ENCODE results near the gene PRORP. TPM values are rescaled to one million over a fixed set of nuclear protein-coding genes. Genes with fewer than 3 reads are reported as not detected.

Gene PRORP
- polyA plus RNA-seq, 1 of the 3 experiments (the other 2 are of a cell fraction) = 17.9 TPM

- H4K20me1 ChIP-seq (ENCODE audit: insufficient read depth) = no peaks in the 10 kb centered on the region
- H3F3A ChIP-seq (replicated peaks; ENCODE audit: insufficient read depth) = peaks cover 11% of the 10 kb centered on the region
- no peaks in the 10 kb centered on the region for H3K9me2 ChIP-seq
- H3K4me2 ChIP-seq = 0 out of 2 replicates have a peak overlapping the region, but pooled peaks have one; percentile 3
- ChIA-PET CTCF (interaction anchor here (1.0 to 4.6 kb wide), 2 partner anchors 15 to 73 kb away, joined by 3 to 20 read pairs; no protein-coding TSS in a partner anchor), POLR2A (no interaction called here)
- peak overlapping the region; percentile 35 to 76 for H3K27ac ChIP-seq (ENCODE audit: low read depth in 2 of 2, low read length in 1 of 2)
- no peak overlapping the region for H2AFZ ChIP-seq (ENCODE audit: low read depth)
- TF ChIP-seq RCOR1 (IDR thresholded peaks at IDR 0.05; ENCODE audit: low read length) = no peak
- TF ChIP-seq, protein P1, sequence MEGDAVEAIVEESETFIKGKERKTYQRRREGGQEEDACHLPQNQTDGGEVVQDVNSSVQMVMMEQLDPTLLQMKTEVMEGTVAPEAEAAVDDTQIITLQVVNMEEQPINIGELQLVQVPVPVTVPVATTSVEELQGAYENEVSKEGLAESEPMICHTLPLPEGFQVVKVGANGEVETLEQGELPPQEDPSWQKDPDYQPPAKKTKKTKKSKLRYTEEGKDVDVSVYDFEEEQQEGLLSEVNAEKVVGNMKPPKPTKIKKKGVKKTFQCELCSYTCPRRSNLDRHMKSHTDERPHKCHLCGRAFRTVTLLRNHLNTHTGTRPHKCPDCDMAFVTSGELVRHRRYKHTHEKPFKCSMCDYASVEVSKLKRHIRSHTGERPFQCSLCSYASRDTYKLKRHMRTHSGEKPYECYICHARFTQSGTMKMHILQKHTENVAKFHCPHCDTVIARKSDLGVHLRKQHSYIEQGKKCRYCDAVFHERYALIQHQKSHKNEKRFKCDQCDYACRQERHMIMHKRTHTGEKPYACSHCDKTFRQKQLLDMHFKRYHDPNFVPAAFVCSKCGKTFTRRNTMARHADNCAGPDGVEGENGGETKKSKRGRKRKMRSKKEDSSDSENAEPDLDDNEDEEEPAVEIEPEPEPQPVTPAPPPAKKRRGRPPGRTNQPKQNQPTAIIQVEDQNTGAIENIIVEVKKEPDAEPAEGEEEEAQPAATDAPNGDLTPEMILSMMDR (IDR thresholded peaks at IDR 0.05) = no peak
- no peak for TF ChIP-seq FOSL2 (IDR thresholded peaks at IDR 0.05; ENCODE audit: borderline replicate concordance, low read depth)
- TF ChIP-seq NRF1 (IDR thresholded peaks at IDR 0.05; ENCODE audit: low read depth, low read length) = no peak
- TF ChIP-seq MXI1 (IDR thresholded peaks at IDR 0.05; ENCODE audit: low read depth, low read length) = no peak
- no peak for TF ChIP-seq RXRA (IDR thresholded peaks at IDR 0.05; ENCODE audit: borderline replicate concordance, low read depth)
- H3K4me1 ChIP-seq (ENCODE audit: control insufficient read depth in 1 of 2, insufficient read depth in 2 of 2, low read depth in 1 of 2, low read length in 1 of 2) = peaks cover 11 to 33% of the 10 kb centered on the region in 2 experiments
- H3K9me3 ChIP-seq = no peaks in the 10 kb centered on the region
- DNase-seq = peak; percentile 21
- H3K36me3 ChIP-seq (replicated peaks in 1 of 2; ENCODE audit: control insufficient read depth in 1 of 2, insufficient read depth in 2 of 2, low read length in 1 of 2) = peaks cover 3 to 14% of the 10 kb centered on the region in 2 experiments
- H3K79me2 ChIP-seq (ENCODE audit: insufficient read depth) = peaks cover 15% of the 10 kb centered on the region; the same call in 1 of the 2 replicates
- H3K9ac ChIP-seq = no peak overlapping the region
- H3K27me3 ChIP-seq (ENCODE audit: insufficient read depth) = no peaks in the 10 kb centered on the region
- WGBS (ENCODE audit: low lambda C conversion rate) = 26% methylated on average over 1 of the region's 1 CpG
- no peak overlapping the region for H3K4me3 ChIP-seq (ENCODE audit: low read depth in 2 of 2, low read length in 1 of 2)
These were observed 33.6 kb downstream of the PRORP start for GRCh38 chr14:35155962-35156361.

GRCh38 chr14:35158491-35158890 lies 36.1 kb downstream of the PRORP start:
- no peaks in the 10 kb centered on the region for H3K27me3 ChIP-seq (ENCODE audit: insufficient read depth)
- no peak overlapping the region for H3K4me3 ChIP-seq (ENCODE audit: low read depth in 2 of 2, low read length in 1 of 2)
- peaks cover 12% of the 10 kb centered on the region for H3F3A ChIP-seq (replicated peaks; ENCODE audit: insufficient read depth)
- peaks cover 23% of the 10 kb centered on the region; the same call in 1 of the 2 replicates for H3K79me2 ChIP-seq (ENCODE audit: insufficient read depth)
- H4K20me1 ChIP-seq (ENCODE audit: insufficient read depth) = no peaks in the 10 kb centered on the region
- no peak overlapping the region for H3K27ac ChIP-seq (ENCODE audit: low read depth in 2 of 2, low read length in 1 of 2)
- WGBS (ENCODE audit: low lambda C conversion rate) = 93% methylated on average over 2 of the region's 2 CpGs
- H3K4me2 ChIP-seq = no peak overlapping the region
- H3K9ac ChIP-seq = no peak overlapping the region
- H3K4me1 ChIP-seq (ENCODE audit: control insufficient read depth in 1 of 2, insufficient read depth in 2 of 2, low read depth in 1 of 2, low read length in 1 of 2) = peaks cover 11 to 46% of the 10 kb centered on the region in 2 experiments
- no peaks in the 10 kb centered on the region for H3K9me2 ChIP-seq
- no peak overlapping the region for H2AFZ ChIP-seq (ENCODE audit: low read depth)
- CTCF ChIA-PET = interaction anchor here (1.2 to 2.3 kb wide), 2 partner anchors 18 to 70 kb away, joined by 3 to 6 read pairs; no protein-coding TSS in a partner anchor
- H3K9me3 ChIP-seq = no peaks in the 10 kb centered on the region
- peaks cover 0 to 14% of the 10 kb centered on the region in 2 experiments for H3K36me3 ChIP-seq (replicated peaks in 1 of 2; ENCODE audit: control insufficient read depth in 1 of 2, insufficient read depth in 2 of 2, low read length in 1 of 2)
- POLR2A ChIA-PET = no interaction called here
- no peak for DNase-seq
- TF ChIP-seq JUND (IDR thresholded peaks at IDR 0.05) = no peak
- TF ChIP-seq CHD2 (IDR thresholded peaks at IDR 0.05; ENCODE audit: low read length, partially characterized antibody) = no peak
- TF ChIP-seq YY1 (IDR thresholded peaks at IDR 0.05; ENCODE audit: low read depth) = no peak
- TF ChIP-seq ZBTB33 (IDR thresholded peaks at IDR 0.05; ENCODE audit: borderline replicate concordance, low read depth) = no peak
- no peak for TF ChIP-seq SMC3 (IDR thresholded peaks at IDR 0.05; ENCODE audit: low read depth, low read length)
- TF ChIP-seq, protein P2, sequence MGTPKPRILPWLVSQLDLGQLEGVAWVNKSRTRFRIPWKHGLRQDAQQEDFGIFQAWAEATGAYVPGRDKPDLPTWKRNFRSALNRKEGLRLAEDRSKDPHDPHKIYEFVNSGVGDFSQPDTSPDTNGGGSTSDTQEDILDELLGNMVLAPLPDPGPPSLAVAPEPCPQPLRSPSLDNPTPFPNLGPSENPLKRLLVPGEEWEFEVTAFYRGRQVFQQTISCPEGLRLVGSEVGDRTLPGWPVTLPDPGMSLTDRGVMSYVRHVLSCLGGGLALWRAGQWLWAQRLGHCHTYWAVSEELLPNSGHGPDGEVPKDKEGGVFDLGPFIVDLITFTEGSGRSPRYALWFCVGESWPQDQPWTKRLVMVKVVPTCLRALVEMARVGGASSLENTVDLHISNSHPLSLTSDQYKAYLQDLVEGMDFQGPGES (IDR thresholded peaks at IDR 0.05; ENCODE audit: low read depth, low read length) = no peak
- no peak for TF ChIP-seq FOSL2 (IDR thresholded peaks at IDR 0.05; ENCODE audit: borderline replicate concordance, low read depth)
- no peak for TF ChIP-seq RFX5 (IDR thresholded peaks at IDR 0.05; ENCODE audit: low read length)
- no peak for TF ChIP-seq TAF1 (IDR thresholded peaks at IDR 0.05; ENCODE audit: borderline replicate concordance, low read depth, low read length)
- no peak for TF ChIP-seq TEAD4 (IDR thresholded peaks at IDR 0.05; ENCODE audit: borderline replicate concordance, insufficient read depth)
- no peak for TF ChIP-seq PBX3 (IDR thresholded peaks at IDR 0.05)
- TF ChIP-seq, protein P3, sequence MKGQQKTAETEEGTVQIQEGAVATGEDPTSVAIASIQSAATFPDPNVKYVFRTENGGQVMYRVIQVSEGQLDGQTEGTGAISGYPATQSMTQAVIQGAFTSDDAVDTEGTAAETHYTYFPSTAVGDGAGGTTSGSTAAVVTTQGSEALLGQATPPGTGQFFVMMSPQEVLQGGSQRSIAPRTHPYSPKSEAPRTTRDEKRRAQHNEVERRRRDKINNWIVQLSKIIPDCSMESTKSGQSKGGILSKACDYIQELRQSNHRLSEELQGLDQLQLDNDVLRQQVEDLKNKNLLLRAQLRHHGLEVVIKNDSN (IDR thresholded peaks at IDR 0.05; ENCODE audit: borderline replicate concordance, low read depth) = no peak
- TF ChIP-seq, protein P1 (IDR thresholded peaks at IDR 0.05) = no peak
- no peak for TF ChIP-seq GABPA (IDR thresholded peaks at IDR 0.05; ENCODE audit: low read depth)
